PFSK-1 (cell line): ENCODE results near the gene DST.

Source experiments
- POLR2AphosphoS5 ChIP-seq: IDR thresholded peaks from 2 replicates; pipeline ENCODE4 v1.6.1; 2012; ENCODE audit warnings: low read depth, mild to moderate bottlenecking, control low read depth, low read length, moderate library complexity
- REST ChIP-seq, 2 experiments: IDR thresholded peaks; 2 replicates each; pipeline versions ENCODE4 v1.6.1 to v1.8.0; 2011 to 2012; ENCODE audit warnings: low read depth in 2 of 2, low read length in 2 of 2, control low read depth in 1 of 2, inconsistent platforms in 1 of 2, mild to moderate bottlenecking in 1 of 2, moderate library complexity in 1 of 2; ENCODE audit not compliant: insufficient read depth in 1 of 2
- SIN3A ChIP-seq: IDR thresholded peaks from 2 replicates; pipeline ENCODE4 v1.6.1; 2012; ENCODE audit warnings: mild to moderate bottlenecking, low read length, moderate library complexity, borderline replicate concordance; ENCODE audit not compliant: insufficient read depth
- TAF1 ChIP-seq: IDR thresholded peaks from 2 replicates; pipeline ENCODE4 v1.6.1; 2012; ENCODE audit warnings: low read length, control low read depth, borderline replicate concordance; ENCODE audit not compliant: insufficient read depth

- no peak for TF ChIP-seq POLR2AphosphoS5
- TF ChIP-seq REST (IDR thresholded peaks at IDR 0.05; ENCODE audit: insufficient read depth in 1 of 2, low read depth in 2 of 2, low read length in 2 of 2) = no peak
- TF ChIP-seq TAF1 = no peak
- TF ChIP-seq SIN3A = no peak
Measured at GRCh38 chr6:56501993-56502392, 140.7 kb downstream of the DST start.
